ACC112 (cell line): Measurements from ENCODE around the gene TUBA4A.

ENCODE experiments used
- H2AFZ ChIP-seq: fragments of 200-600 bp; sonication (generic); one replicate; pipeline ENCODE4 v1.6.0; 2017; ENCODE audit warnings: antibody characterized with exemption, low read length; ENCODE audit not compliant: unreplicated experiment
- H3K27ac ChIP-seq: fragments of 200-600 bp; sonication (generic); 2 replicates; pipeline ENCODE4 v1.5.1; 2014; ENCODE audit warnings: low read depth, mild to moderate bottlenecking, antibody characterized with exemption, low read length, moderate library complexity
- H3K27me3 ChIP-seq: fragments of 200-600 bp; sonication (generic); 2 replicates; pipeline ENCODE4 v1.6.1; 2014; ENCODE audit warnings: mild to moderate bottlenecking, antibody characterized with exemption, low read length, moderate library complexity, mixed read lengths; ENCODE audit not compliant: insufficient read depth
- H3K36me3 ChIP-seq: fragments of 200-600 bp; sonication (generic); 2 replicates; pipeline ENCODE4 v1.6.1; 2016; ENCODE audit warnings: mild to moderate bottlenecking, antibody characterized with exemption, low read length, moderate library complexity, mixed read lengths; ENCODE audit not compliant: insufficient read depth
- H3K4me1 ChIP-seq: fragments of 200-600 bp; sonication (generic); one replicate; pipeline ENCODE4 v1.6.1; 2016; ENCODE audit warnings: low read length, mixed read lengths; ENCODE audit not compliant: insufficient read depth, unreplicated experiment, control insufficient read depth
- H3K4me3 ChIP-seq: fragments of 200-600 bp; sonication (generic); 2 replicates; pipeline ENCODE4 v1.5.1; 2014; ENCODE audit warnings: mild to moderate bottlenecking, low read depth, low read length
- H3K79me2 ChIP-seq: fragments of 200-600 bp; sonication (generic); one replicate; pipeline ENCODE4 v1.6.0; 2016; ENCODE audit warnings: low read length; ENCODE audit not compliant: control insufficient read depth, unreplicated experiment, insufficient read depth

The TUBA4A gene

GRCh38 chr2:219249203-219249980 is 4.3 kb downstream of the TUBA4A start:
- Histone ChIP-seq H3K27ac (peak overlapping the region; percentile 88), H3K27me3 (no peaks in the 10 kb centered on the region), H3K79me2 (peaks cover 48% of the 10 kb centered on the region), H3K36me3 (peaks cover 8% of the 10 kb centered on the region; the same call in 1 of the 2 replicates), H2AFZ (no peak overlapping the region), H3K4me1 (peaks cover 55% of the 10 kb centered on the region), H3K4me3 (peak overlapping the region; percentile 30)

GRCh38 chr2:219248845-219249202 is 4.9 kb downstream of the TUBA4A start:
- H3K4me3 ChIP-seq = peak overlapping the region; percentile 30
- peaks cover 8% of the 10 kb centered on the region; the same call in 1 of the 2 replicates for H3K36me3 ChIP-seq
- H3K4me1 ChIP-seq = peaks cover 59% of the 10 kb centered on the region
- no peaks in the 10 kb centered on the region for H3K27me3 ChIP-seq
- H3K79me2 ChIP-seq = peaks cover 48% of the 10 kb centered on the region
- H3K27ac ChIP-seq = peak overlapping the region; percentile 88
- H2AFZ ChIP-seq = no peak overlapping the region

- Histone ChIP-seq H3K27ac (peak overlapping the region; percentile 88; the same call in 1 of the 2 replicates), H3K4me1 (peaks cover 59% of the 10 kb centered on the region), H3K79me2 (peaks cover 47% of the 10 kb centered on the region), H2AFZ (no peak overlapping the region), H3K4me3 (no peak overlapping the region), H3K36me3 (peaks cover 8% of the 10 kb centered on the region; the same call in 1 of the 2 replicates), H3K27me3 (no peaks in the 10 kb centered on the region)
Observed at GRCh38 chr2:219247678-219248642, 5.8 kb downstream of the TUBA4A start.

GRCh38 chr2:219246559-219246958 is 7.2 kb downstream of the TUBA4A start:
- Histone ChIP-seq H2AFZ (no peak overlapping the region), H3K79me2 (peaks cover 33% of the 10 kb centered on the region), H3K4me3 (peak overlapping the region; percentile 97), H3K27ac (peak overlapping the region; percentile 88; the same call in 1 of the 2 replicates), H3K4me1 (peaks cover 48% of the 10 kb centered on the region), H3K27me3 (no peaks in the 10 kb centered on the region), H3K36me3 (peaks cover 8% of the 10 kb centered on the region; the same call in 1 of the 2 replicates)

GRCh38 chr2:219245899-219246230 is 7.9 kb downstream of the TUBA4A start:
- Histone ChIP-seq H3K27ac (peak overlapping the region; percentile 88), H3K27me3 (no peaks in the 10 kb centered on the region), H3K4me3 (peak overlapping the region; percentile 97), H3K79me2 (peaks cover 29% of the 10 kb centered on the region), H2AFZ (peak overlapping the region; percentile 73), H3K4me1 (peaks cover 44% of the 10 kb centered on the region), H3K36me3 (peaks cover 8% of the 10 kb centered on the region; the same call in 1 of the 2 replicates)

- Histone ChIP-seq H3K27me3 (no peaks in the 10 kb centered on the region), H3K36me3 (peaks cover 5% of the 10 kb centered on the region; the same call in 1 of the 2 replicates), H3K4me1 (peaks cover 39% of the 10 kb centered on the region), H3K79me2 (peaks cover 29% of the 10 kb centered on the region), H3K4me3 (peak within 1 kb of the TSS; percentile 97), H2AFZ (peak within 1 kb of the TSS; percentile 87), H3K27ac (peak within 1 kb of the TSS; percentile 88)
Observed at GRCh38 chr2:219245148-219245898, 8.4 kb downstream of the TUBA4A start, which contains the start of the genes GLB1L and STK16. TSS of gene GLB1L (minus strand) at chr2:219245444. CDS start at chr2:219243573, 1,871 bp downstream. TSS of gene STK16 (plus strand) at chr2:219245479. CDS start at chr2:219246000, 521 bp downstream.

- H3K4me1 ChIP-seq = peaks cover 34% of the 10 kb centered on the region
- 0 out of 2 replicates have a peak, but pooled peaks cover 4% of the 10 kb centered on the region for H3K36me3 ChIP-seq
- peak overlapping the region; percentile 87 for H2AFZ ChIP-seq
- H3K27ac ChIP-seq = peak overlapping the region; percentile 88
- H3K27me3 ChIP-seq = no peaks in the 10 kb centered on the region
- H3K79me2 ChIP-seq = peaks cover 29% of the 10 kb centered on the region
- peak overlapping the region; percentile 97 for H3K4me3 ChIP-seq
Observed at GRCh38 chr2:219244789-219245147, 8.9 kb downstream of the TUBA4A start.

- no peak overlapping the region for H3K27ac ChIP-seq
- peak overlapping the region; percentile 76 for H3K4me3 ChIP-seq
- H3K36me3 ChIP-seq = 0 out of 2 replicates have a peak, but pooled peaks cover 4% of the 10 kb centered on the region
- peaks cover 21% of the 10 kb centered on the region for H3K4me1 ChIP-seq
- H2AFZ ChIP-seq = peak overlapping the region; percentile 57
- H3K27me3 ChIP-seq = no peaks in the 10 kb centered on the region
- H3K79me2 ChIP-seq = peaks cover 29% of the 10 kb centered on the region
Observed at GRCh38 chr2:219243291-219243761, 10.4 kb downstream of the TUBA4A start.

- Histone ChIP-seq H3K27me3 (no peaks in the 10 kb centered on the region), H3K4me1 (peaks cover 14% of the 10 kb centered on the region), H3K27ac (no peak overlapping the region), H3K4me3 (no peak overlapping the region), H3K79me2 (peaks cover 11% of the 10 kb centered on the region), H3K36me3 (peaks cover 32% of the 10 kb centered on the region), H2AFZ (no peak overlapping the region)
Observed at GRCh38 chr2:219234331-219234730, 19.4 kb downstream of the TUBA4A start.
